Activated CD4-positive, alpha-beta T cell treated with anti-CD3 and anti-CD28 coated beads, Interleukin-2, Interleukin-4, amounts not matched to agents 100 ng/mL and 50 ng/mL, durations not matched to agents 16 hours and 8 hours (primary cell): ENCODE data around the gene CRYBG3.
A peak's percentile ranks its signal among the peaks of the same experiment; 100 is the strongest.

ENCODE experiments used
- DNase-seq: peaks from one replicate; pipeline ENCODE4 v3.0.0-alpha.2; 2020; ENCODE audit warnings: low spot score

CRYBG3 gene

GRCh38 chr3:97838393-97838792 is 16.6 kb downstream of the CRYBG3 start:
- no peak for DNase-seq

- no peak for DNase-seq
Measured at GRCh38 chr3:97839944-97840343, 18.1 kb downstream of the CRYBG3 start.

- no peak for DNase-seq
Measured at GRCh38 chr3:97841304-97841703, 19.5 kb downstream of the CRYBG3 start.

- DNase-seq: no peak
Measured at GRCh38 chr3:97841956-97842355, 20.1 kb downstream of the CRYBG3 start.

- no peak for DNase-seq
Measured at GRCh38 chr3:97848779-97849178, 27.0 kb downstream of the CRYBG3 start.

- no peak for DNase-seq
Measured at GRCh38 chr3:97857401-97857800, 35.6 kb downstream of the CRYBG3 start.

- DNase-seq: no peak
Measured at GRCh38 chr3:97860364-97860763, 38.6 kb downstream of the CRYBG3 start.

GRCh38 chr3:97862582-97862981 is 40.8 kb downstream of the CRYBG3 start:
- no peak for DNase-seq

- DNase-seq: no peak
Measured at GRCh38 chr3:97863031-97863430, 41.2 kb downstream of the CRYBG3 start.

GRCh38 chr3:97863775-97864174 is 42.0 kb downstream of the CRYBG3 start:
- DNase-seq: no peak

GRCh38 chr3:97871186-97871585 is 49.4 kb downstream of the CRYBG3 start:
- no peak for DNase-seq

GRCh38 chr3:97871801-97872524 is 50.2 kb downstream of the CRYBG3 start:
- peak; percentile 61 for DNase-seq

GRCh38 chr3:97872525-97873042 is 50.8 kb downstream of the CRYBG3 start:
- DNase-seq: peak; percentile 7

- no peak for DNase-seq
Measured at GRCh38 chr3:97880267-97880666, 58.5 kb downstream of the CRYBG3 start.

GRCh38 chr3:97882975-97883598 is 61.3 kb downstream of the CRYBG3 start:
- DNase-seq: peak; percentile 57

GRCh38 chr3:97883736-97884135 is 61.9 kb downstream of the CRYBG3 start:
- DNase-seq: no peak

GRCh38 chr3:97884586-97885123 is 62.8 kb downstream of the CRYBG3 start:
- no peak for DNase-seq

GRCh38 chr3:97885931-97886824 is 64.4 kb downstream of the CRYBG3 start:
- DNase-seq: no peak

- DNase-seq: no peak
Measured at GRCh38 chr3:97889814-97890213, 68.0 kb downstream of the CRYBG3 start.

GRCh38 chr3:97892852-97893251 is 71.0 kb downstream of the CRYBG3 start:
- DNase-seq: no peak

GRCh38 chr3:97895216-97895615 is 73.4 kb downstream of the CRYBG3 start:
- no peak for DNase-seq

- DNase-seq: no peak
Measured at GRCh38 chr3:97896129-97896528, 74.3 kb downstream of the CRYBG3 start.
